ENCODE results near the gene PFDN6.

Gene PFDN6

GRCh38 chr6:33313709-33314514 is 24.5 kb downstream of the PFDN6 start, which contains the start of gene TAPBP:
Gene TAPBP (minus strand): TSS chr6:33314078. CDS start chr6:33314041, 37 bp downstream.
- peak; percentile 48 for DNase-seq (ENCODE audit: low read depth, low spot score)

GRCh38 chr6:33314515-33314942 is 25.1 kb downstream of the PFDN6 start:
- peak overlapping the region; percentile 89 for H3K4me3 ChIP-seq (ENCODE audit: low read length)
- DNase-seq (ENCODE audit: low read depth, low spot score), result peak; percentile 74

More at GRCh38 chr6:33313709-33314514, 24.5 kb downstream of the PFDN6 start, which contains the start of gene TAPBP:
- H3K4me3 ChIP-seq (ENCODE audit: low read length), result peak within 1 kb of the TSS; percentile 89

- no peak for DNase-seq (ENCODE audit: low read depth, low spot score)
Measured at GRCh38 chr6:33314943-33315792, 25.8 kb downstream of the PFDN6 start.

DNA sequence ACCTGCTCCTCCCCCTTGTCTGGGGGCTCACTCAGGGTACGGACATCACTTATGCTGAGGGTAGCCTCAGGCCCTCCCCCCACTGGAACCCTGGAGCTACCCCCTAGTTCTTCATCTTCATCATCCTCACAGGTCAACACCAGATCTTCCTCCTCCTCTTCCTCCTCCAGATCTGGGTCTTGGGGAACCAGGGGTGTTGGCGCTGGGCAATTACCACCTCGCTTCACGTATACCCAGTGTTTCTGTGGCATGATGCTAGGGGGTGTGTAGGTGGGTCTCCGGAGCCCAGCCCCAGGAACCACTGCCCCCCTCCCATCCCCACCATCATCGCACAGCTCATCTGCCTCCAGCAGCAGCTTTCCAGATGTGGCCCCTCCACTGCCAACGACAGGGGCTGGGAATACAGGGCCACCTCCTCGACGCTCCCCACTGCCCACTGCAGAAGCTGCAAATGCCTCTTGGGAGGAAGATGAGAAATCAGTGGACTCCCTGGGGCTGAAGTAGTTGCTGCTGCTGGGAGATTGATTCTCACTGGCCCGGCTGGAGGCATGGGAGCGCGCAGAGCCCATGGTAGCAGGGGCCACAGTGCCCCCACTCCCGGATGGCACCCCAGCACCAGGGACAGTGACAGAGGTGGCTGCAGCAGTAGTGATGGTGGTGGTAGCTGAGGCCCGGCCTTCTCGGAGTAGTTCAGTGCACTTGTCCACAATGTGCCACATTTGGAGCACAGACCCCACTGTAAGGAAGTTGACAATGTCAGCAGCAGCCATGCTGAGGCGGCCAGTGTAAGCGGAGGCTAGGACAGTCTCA is 26.6 kb downstream of the PFDN6 start:
- no peak for DNase-seq (ENCODE audit: low read depth, low spot score)
- H3K4me3 ChIP-seq (ENCODE audit: low read length), result no peak overlapping the region

More at GRCh38 chr6:33314943-33315792, 25.8 kb downstream of the PFDN6 start:
- peak overlapping the region; percentile 89; the same call in 1 of the 2 replicates for H3K4me3 ChIP-seq (ENCODE audit: low read length)

DNA sequence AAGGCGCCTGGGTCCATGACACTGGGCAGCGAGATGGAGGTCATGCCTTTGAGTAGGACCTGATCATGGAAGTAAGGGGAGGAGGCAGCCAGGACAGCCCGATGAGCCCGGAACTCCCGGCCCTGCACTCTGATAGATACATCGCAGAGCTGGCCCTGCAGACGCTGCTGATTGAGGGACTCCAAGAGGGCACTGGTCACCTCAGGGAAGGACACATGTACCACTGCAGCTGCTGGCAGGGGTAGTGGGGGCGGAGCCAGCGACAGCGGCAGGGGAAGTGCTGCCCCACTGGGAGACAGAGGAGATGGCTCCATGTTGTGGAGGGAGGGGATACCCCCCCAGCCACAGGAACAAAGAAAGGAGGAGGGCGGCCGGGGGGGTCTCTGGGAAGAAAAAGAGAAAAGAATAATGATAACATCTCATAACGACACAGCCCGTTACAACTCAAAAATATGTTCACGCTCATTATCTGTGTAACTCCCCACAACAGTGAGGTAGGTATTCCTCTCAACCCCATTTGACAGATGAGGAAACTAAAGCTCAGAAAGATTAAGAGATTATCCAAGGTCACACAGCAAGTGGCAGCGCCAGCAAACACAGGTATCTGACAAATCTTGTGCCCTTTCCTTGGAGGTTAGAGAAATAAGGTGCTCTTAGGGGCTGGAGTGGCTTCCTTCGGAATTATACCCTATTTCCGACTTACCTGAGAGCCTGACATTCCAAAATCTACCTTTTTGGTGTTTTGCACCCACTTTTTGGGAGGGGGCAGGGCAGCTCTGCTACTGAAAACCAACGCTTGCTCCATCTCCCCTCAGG is 27.4 kb downstream of the PFDN6 start:
- H3K4me3 ChIP-seq (ENCODE audit: low read length), result peak overlapping the region; percentile 53
- DNase-seq (ENCODE audit: low read depth, low spot score), result no peak

GRCh38 chr6:33317419-33317668 is 27.9 kb downstream of the PFDN6 start:
- peak overlapping the region; percentile 81 for H3K4me3 ChIP-seq (ENCODE audit: low read length)
- no peak for DNase-seq (ENCODE audit: low read depth, low spot score)

DNA sequence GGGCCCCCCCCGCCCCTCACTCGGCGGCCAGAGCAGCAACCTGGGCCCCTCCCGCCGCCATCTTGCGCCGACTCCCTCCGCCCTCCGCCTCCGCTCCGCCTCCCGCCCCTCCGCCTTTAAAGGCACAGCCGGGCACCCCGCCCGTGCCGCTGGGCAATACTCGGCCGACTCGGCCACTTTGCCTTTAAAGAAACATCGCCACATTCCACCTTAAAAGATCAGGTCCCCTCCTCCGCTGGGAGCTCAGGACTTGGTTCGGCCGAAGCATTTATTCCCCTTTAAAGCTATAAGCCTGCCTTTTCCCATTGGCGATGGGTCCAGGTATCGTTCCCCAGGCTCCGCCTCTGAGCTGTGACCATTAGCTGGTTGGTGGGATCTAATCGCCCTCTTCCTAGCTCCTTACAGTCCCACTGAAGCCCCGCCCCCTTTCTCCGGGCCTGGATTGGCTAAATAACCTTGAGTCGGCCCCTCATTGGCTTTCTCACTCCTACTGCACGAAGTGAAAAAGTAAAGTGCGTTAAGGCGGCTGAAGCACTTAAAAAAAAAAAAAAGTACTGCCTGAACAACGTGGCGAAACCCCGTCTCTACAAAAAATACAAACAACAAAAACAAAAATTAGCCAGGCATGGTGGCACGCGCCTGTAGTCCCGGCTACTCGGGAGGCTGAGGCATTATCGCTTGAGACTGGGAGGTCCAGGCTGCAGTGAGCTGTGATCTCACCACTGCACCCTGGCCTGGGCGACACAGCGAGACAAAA is 28.4 kb downstream of the PFDN6 start, which contains the start of gene ZBTB22:
ZBTB22 (minus strand) TSS at position 76 of the 757 bp plus-strand sequence. CDS start 828 bp downstream, outside the sequence.
- H3K4me3 ChIP-seq (ENCODE audit: low read length), result peak within 1 kb of the TSS; percentile 81
- DNase-seq (ENCODE audit: low read depth, low spot score), result peak; percentile 98

DNA sequence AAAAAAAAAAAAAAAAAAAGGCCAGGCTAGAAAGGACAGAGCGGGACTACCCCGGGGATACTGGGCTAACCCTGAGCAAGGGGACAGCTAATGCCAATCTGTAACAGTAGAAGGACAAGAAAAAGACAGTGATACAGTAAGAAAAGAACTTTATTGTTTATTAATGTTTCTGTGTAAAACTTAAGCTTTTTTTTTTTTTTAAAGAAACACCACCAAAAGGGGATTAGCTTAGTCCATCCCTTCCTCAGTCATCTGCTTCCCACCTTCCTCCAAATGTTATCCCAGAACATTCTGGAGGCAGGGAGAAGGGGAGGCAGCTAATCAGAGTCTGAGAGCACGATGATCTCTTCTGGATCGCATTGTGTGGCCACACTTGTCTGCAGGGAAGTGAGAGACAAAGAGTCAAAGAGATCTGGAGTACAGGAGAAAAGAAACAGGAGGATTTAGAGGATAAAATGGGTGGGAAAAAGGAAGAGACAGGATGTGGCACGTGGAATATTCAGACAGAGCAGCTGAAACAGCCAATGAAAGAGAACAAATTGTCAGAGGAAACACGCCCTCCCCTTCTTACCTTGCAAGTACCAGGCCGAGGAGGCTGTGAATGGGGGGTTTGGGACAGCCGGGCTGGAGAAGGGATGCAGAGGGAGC is 29.1 kb downstream of the PFDN6 start:
- H3K4me3 ChIP-seq (ENCODE audit: low read length), result peak overlapping the region; percentile 81
- no peak for DNase-seq (ENCODE audit: low read depth, low spot score)

- DNase-seq (ENCODE audit: low read depth, low spot score), result no peak
- H3K4me3 ChIP-seq (ENCODE audit: low read length), result no peak overlapping the region
Measured at GRCh38 chr6:33319939-33320314, 30.5 kb downstream of the PFDN6 start.

- no peak for DNase-seq (ENCODE audit: low read depth, low spot score)
- no peak overlapping the region for H3K4me3 ChIP-seq (ENCODE audit: low read length)
Measured at GRCh38 chr6:33320315-33321181, 31.1 kb downstream of the PFDN6 start.

GRCh38 chr6:33321227-33321626 is 31.8 kb downstream of the PFDN6 start:
- H3K4me3 ChIP-seq (ENCODE audit: low read length), result peak overlapping the region; percentile 95; the same call in 1 of the 2 replicates
- no peak for DNase-seq (ENCODE audit: low read depth, low spot score)

DNA sequence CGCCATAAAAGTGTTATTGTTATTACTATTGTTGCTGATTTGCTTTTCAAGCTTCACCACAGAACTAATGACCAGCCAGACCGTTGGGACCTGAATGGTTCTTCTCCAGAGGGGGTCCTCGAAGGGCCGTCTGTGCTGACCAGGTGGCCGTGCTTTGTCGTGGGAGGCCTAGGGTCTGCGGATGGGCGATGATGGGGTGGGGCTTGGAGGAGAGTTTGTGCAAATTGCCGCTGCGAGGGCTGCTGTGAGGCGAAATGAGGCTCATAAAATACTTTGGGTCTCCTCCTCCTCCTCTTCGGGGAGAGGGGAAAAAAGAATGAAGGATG is 34.2 kb downstream of the PFDN6 start:
- H3K4me3 ChIP-seq (ENCODE audit: low read length), result peak overlapping the region; percentile 95
- no peak for DNase-seq (ENCODE audit: low read depth, low spot score)

DNA sequence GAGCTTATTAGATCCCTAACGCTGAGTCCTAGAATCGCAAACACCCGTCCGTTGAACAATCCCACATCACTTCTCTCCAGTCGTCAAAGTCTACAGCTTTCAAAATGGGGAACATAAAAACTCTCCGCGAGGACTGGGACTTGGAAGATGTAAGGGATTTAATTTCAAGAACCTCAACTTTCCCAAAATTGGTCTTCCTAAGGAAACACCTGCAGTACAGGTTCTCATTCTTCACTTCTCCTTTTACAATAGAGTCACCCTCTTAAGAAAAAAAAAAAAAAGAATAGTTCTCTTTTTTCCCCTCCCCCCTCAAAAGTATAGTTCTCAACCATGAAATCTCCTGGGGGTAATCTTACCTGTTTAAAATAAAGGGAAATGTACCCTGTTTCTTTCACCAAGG is 34.7 kb downstream of the PFDN6 start:
- no peak for DNase-seq (ENCODE audit: low read depth, low spot score)
- peak overlapping the region; percentile 95 for H3K4me3 ChIP-seq (ENCODE audit: low read length)

- no peak overlapping the region for H3K4me3 ChIP-seq (ENCODE audit: low read length)
- no peak for DNase-seq (ENCODE audit: low read depth, low spot score)
Measured at GRCh38 chr6:33329058-33329457, 39.7 kb downstream of the PFDN6 start.

- no peak overlapping the region for H3K4me3 ChIP-seq (ENCODE audit: low read length)
- DNase-seq (ENCODE audit: low read depth, low spot score), result no peak
Measured at GRCh38 chr6:33330736-33331135, 41.3 kb downstream of the PFDN6 start.

- H3K4me3 ChIP-seq (ENCODE audit: low read length), result no peak overlapping the region
- no peak for DNase-seq (ENCODE audit: low read depth, low spot score)
Measured at GRCh38 chr6:33333666-33334065, 44.3 kb downstream of the PFDN6 start.

- no peak overlapping the region for H3K4me3 ChIP-seq (ENCODE audit: low read length)
- DNase-seq (ENCODE audit: low read depth, low spot score), result no peak
Measured at GRCh38 chr6:33335916-33336315, 46.5 kb downstream of the PFDN6 start.

All from Jurkat, Clone E6-1 (cell line).